Activated naive CD4-positive, alpha-beta T cell (primary cell): ENCODE results near the gene RPL19.

Experiments used
- DNase-seq, 4 experiments: peaks; one replicate each; lab custom pipeline; 2025; lab: John Stamatoyannopoulos, UW

Gene RPL19

GRCh38 chr17:39173080-39173479, 27.0 kb upstream of the RPL19 start:
- DNase-seq: no peak

DNA sequence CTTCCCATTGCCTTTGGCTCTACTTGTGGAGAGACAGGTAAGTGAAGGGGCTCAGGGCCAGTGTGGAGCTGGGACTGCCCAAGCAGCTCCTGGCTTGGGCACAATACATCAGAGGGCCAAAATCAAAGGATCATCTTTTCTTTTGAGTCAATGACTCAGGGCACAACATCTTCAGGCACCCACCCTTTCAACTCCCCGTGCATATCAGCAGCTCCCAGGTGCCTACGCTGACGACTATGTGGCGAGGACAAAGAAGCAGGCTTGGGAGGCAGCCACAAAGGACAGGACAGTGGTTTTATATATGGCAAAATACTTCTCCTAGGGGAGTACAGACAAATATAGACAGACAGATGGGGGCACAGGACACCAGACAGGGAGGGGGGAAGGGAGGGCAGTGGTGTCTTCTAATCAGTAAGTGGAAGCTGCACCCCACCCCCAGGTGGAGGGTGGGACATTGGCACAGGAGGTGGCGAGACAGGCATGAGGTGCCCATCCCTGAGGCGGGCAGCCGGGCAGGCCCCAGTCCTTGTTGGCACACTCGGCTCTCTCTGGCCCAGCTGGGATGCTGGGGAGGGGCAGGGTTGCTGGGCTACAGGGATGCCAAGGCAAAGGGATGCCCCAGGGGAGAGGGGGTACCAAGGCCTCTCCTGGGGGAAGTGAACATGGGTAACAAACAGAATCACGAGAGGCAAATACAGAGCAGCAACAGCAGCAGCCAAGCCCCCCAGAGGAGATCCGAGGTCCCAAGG, 26.4 kb upstream of the RPL19 start:
- DNase-seq: no peak

- peak; percentile 44 to 73 (median 58) for DNase-seq
Measured at GRCh38 chr17:39174920-39175694, 25.0 kb upstream of the RPL19 start.

DNA sequence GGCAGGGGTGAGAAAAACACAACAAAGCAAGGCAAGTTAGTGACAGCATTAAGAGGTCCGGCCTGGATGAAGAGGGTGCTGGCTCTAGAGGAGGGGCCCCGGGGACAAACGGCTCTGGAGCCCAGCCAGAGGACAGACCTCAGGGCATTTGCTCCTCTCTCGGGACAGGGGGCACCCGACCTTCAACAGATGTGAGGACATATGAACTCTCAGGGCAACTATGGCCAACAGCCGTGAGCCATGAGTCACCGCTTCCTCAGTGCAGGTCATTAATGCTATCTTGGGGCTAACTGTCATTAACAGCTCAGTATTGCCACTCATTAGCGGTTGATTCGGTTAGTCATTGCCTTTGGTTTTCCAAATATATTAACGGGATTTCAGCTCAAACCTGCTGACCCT, 24.4 kb upstream of the RPL19 start:
- DNase-seq: no peak

DNA sequence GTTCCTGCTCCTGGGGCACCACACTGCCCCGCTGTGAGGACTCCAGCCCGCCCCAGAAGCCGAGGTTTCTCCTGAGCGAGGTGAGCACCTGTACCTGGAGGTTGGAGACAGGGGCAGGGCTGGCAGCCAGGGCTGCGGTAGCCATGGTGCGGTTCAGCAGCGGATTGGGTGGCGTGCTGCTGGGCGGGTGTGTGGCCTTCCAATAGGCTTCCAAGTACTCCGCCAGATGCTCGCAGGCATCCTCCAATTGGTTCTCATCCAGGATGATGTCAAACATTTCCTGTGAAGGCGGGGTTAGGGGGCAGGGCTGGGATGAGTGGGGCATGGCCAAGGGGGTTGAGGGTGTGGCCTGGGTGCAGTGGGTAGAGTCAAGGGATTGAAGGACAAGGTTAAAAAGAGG, 22.8 kb upstream of the RPL19 start:
- DNase-seq: no peak

DNA sequence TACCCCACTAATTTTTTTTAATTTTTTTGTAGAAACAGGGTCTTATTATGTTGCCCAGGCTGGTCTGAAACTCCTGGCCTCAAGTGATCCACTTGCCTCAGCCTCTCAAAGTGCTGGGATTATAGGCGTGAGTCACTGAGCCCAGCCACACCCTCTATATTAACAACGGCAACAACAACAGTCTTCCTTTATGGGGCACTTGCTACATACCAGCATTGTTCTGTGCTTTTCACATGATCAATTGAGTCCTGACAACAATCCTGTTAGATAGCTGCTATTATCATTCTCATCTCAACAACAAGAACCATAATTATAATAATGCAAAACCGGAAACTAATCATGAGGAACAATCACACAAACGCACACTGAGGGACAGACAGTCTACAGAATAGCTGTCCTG, 21.5 kb upstream of the RPL19 start:
- no peak for DNase-seq

GRCh38 chr17:39181303-39181702, 18.8 kb upstream of the RPL19 start:
- no peak for DNase-seq

- no peak for DNase-seq
Measured at GRCh38 chr17:39183045-39183444, 17.0 kb upstream of the RPL19 start.

DNA sequence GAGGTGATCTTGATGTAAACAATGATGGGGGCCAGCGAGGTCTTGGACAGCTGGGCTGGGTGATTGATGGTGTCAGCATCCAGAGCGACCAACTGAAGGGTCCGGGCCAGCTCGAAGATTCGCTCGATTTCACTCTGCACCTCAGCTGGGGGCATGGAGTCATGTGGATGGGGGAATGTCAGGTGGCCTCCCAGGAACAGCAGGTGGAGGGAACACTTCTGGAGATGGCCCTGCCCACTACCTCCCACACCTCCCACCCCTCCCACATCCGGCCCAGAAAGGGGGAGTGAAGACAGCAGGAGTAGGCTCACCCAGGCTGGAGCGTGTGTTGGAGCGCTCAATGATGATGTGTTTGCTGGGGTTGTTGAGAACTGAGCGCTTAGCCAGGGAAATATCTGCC, 16.4 kb upstream of the RPL19 start:
- no peak for DNase-seq

GRCh38 chr17:39186481-39187002, 13.5 kb upstream of the RPL19 start:
- no peak for DNase-seq

DNA sequence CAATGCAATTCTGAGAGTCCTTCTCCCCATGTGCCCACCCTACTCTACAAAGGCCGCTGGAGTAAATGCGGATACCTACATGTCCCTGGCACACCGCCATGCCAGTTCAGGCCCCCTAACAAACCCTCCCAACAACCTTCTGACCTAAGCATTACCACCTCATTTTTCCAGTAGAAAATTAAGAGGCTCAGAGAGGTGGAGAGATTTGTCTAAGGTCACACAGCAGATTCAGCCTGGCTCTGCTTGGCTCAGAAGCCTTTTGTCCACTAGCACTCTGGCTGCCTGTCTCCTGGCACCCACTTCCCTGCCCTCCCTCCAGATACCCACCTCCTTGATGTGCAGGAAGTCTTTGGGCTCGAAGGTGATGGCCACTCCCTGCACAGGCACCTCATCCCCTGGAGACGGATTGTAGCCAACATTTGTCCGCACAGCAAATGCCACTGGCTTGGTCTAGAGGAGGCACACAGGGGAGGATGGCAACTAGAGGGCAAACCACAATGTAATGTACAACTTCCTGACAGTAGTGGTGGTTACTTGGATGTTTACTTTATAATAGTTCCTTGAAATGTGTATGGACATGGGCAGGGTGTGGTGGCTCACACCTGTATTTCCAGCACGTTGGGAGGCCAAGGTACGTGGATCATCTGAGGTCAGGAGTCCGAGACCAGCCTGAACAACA, 12.8 kb upstream of the RPL19 start:
- DNase-seq: no peak

DNA sequence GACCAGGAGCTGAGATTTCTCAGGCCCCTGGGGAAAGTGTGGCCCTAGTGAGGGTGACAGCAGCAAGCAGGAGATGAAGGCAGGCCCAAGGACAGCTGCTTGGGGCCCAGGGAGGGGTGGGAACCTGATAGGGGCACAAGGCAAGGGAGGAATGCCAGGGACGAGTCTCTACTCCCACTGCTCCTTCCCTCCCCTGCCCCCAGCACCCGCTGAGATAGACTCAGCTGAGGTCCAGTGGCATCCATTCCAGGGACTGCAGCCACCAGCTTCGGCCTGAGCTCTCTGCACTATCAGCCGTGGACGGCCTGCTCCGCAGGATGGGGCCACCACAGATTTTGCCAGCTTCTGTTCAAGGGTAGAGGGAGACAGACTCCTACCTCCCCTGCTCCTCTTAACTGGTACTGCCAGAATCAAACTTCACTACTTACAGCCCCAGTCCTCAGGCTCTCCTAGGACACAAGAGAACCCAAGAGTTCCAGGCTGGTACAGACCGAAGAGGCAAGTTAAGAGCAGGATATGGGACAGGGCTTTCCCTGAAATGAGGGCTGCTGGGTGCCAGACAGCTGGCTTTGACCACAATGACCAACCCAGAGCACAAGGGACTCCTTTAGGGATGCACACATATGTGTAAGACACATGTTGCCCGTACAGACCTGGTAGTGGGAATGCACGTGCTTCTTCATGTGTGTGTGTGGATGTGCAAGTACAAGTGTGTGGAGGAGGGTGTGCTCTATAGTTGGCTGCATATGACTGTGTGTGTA, 8.2 kb upstream of the RPL19 start:
- DNase-seq: no peak

DNA sequence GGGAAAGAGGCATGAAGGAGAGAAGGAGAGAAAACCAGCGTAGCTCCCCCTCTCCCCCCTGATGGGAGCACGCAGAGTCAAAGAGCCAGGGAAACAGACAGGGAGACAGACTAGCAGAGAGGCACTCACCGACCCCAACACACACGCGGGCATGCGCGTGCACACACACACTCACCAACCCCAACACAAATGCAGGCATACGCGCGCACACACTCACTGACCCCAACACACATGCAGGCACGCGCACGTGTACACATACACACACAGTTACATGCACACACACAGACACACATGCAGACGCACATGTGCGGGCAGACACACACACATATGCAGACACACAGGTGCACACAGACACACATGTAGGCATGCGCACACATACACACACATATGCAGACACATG, 7.2 kb upstream of the RPL19 start:
- DNase-seq: no peak

DNA sequence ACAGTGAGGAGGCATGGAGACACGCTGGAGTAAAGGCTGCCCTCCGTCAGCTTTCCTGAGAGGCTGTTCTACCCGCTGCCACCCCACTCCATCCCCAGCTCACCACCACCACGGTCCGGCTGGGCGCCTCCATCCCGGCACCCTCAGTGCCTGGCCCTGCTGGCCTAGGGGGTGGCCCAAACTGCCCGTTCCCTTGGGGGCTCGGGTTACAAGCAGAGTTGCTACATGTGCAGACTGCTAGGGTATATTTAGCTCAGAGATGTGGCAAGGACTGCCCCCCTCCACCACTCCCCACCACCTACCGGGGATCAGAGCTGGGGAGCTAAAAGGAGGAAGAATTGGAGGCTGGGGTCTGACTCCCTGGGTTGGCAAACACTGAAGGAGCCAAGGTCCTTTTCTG, 6.7 kb upstream of the RPL19 start:
- no peak for DNase-seq

DNA sequence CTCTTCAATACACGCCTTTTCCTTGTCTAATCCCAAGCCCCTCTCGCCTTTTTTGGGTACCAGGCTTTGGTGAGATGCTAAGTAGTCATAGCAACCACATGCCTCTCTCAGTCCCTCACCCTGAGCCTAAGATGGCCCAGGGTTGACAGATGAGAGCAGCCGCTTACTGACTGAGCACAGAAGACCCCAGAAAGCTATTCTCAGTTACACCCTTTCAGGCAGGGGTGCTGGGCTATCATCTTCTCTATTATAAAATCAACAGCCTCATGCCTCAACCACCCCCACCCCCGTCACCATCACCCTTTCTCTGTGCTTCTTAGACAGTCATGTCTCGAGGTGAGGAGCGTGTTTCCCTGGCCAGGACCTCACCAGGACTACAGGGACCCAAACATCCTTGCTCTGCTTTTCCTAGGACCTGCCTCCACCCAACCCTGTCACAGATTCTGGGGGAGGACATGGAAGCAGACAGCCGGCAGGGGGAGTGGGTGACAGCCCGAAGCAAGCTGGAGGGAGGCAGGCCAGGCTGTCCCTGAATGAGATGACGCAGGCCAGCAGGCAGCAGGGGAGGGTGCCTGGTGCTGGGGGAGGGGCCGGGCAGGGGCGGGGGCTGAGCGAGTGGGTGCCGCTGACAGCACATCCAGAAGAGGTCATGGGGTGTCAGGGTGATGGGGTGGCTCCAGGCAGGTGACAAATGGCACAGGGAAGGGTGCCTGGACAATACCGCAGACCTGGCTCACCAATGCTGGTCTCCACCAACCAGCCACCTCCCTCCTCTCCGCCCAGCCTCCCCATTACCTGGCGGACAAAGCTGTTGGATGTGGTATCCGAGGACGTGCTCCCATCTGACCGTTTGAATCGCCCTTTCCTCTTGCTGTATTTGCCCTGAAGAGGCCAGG, 5.7 kb upstream of the RPL19 start:
- no peak for DNase-seq

DNA sequence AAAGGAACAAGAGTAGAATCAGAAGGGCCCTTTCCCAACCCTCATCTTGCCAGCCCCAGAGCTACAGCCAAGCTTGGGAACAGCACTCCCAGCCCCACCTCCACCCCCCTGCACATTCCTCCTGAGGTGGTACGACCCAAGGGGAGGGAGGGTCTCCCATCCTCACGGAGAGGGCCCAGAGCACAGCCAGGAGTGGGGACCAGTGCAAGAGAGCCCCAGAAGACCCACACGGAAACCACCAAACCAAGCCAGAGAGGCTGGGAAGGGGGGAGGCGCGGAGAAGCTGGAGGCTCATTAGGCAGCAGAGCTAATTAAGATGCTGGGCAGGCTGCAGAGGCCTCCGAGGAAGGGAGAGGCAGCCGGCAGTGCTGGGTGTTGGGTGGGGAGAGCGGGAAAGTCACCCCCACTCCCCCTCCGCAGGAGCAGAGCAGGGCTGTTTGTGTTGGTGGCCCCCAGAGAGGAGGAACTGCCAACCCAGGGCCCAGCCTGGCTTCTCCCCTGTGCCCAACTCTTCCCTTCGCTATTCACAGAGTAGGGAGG, 5.0 kb upstream of the RPL19 start:
- DNase-seq: no peak

- no peak for DNase-seq
Measured at GRCh38 chr17:39195568-39196160, 4.4 kb upstream of the RPL19 start.

- no peak for DNase-seq
Measured at GRCh38 chr17:39196241-39196807, 3.8 kb upstream of the RPL19 start.

- peak in 1 of 4 experiments; percentile 11 for DNase-seq
Measured at GRCh38 chr17:39196808-39197291, 3.2 kb upstream of the RPL19 start.
